C4-2B (cell line): Measurements from ENCODE around the gene SERP2.

Source experiments
- ZFX ChIP-seq: fragments of 450-650 bp; IDR thresholded peaks from 2 replicates; pipeline ENCODE4 v1.6.1; 2017
- TF ChIP-seq, protein P1 (sequence below): fragments of 450-650 bp; conservative IDR thresholded peaks from 2 replicates; pipeline ENCODE4 v1.5.1; 2017; ENCODE audit warnings: mild to moderate bottlenecking

- TF ChIP-seq, protein P1, sequence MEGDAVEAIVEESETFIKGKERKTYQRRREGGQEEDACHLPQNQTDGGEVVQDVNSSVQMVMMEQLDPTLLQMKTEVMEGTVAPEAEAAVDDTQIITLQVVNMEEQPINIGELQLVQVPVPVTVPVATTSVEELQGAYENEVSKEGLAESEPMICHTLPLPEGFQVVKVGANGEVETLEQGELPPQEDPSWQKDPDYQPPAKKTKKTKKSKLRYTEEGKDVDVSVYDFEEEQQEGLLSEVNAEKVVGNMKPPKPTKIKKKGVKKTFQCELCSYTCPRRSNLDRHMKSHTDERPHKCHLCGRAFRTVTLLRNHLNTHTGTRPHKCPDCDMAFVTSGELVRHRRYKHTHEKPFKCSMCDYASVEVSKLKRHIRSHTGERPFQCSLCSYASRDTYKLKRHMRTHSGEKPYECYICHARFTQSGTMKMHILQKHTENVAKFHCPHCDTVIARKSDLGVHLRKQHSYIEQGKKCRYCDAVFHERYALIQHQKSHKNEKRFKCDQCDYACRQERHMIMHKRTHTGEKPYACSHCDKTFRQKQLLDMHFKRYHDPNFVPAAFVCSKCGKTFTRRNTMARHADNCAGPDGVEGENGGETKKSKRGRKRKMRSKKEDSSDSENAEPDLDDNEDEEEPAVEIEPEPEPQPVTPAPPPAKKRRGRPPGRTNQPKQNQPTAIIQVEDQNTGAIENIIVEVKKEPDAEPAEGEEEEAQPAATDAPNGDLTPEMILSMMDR = no peak
- TF ChIP-seq ZFX = no peak
Observed at GRCh38 chr13:44333950-44334655, 39.5 kb upstream of the SERP2 start.
